ENCODE measurements around the gene MAP3K12. TPM values are rescaled to one million over a fixed set of nuclear protein-coding genes. Genes with fewer than 3 reads are reported as not detected.

MAP3K12 gene
- total RNA-seq, 4 donors from 2014 or later: 5.1 to 30.7 (median 24.6) TPM

DNA sequence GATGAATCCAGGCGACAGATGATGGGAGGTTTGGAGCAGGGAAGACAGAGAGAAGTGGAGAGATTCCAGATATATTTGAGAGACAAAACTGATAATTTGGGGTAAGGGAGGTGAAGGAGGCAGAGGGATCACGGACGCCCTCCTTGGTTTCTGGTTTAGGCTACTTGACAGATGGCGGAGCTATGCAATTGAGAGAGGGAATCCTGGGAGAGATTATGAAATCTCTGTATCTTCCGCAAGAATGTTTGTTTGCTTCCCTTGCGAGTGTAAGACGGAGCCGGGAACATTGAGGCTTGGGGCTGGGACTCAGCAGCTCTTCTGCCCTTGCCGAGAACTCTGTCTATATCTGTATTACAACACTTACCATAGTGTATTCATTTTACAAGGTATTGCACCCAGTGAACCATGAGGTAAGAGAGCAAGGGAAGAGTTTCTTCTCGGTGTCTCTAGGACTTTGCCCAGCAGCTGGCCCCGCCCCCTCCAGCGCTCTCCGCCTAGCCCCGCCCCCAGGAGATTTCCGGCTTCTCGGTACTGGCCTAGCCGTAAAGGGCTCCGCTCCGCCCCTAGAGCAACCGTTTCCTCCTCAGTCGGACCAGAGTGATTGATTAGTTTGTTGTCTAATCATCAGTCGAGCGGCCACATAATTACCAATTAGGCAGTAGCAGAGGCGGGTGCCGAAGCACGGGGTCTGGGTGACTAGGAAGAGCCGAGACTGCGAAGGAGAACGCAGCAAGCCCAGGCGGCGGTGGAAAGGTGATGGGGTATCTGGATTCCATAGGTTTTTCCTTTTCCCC is 58.0 kb downstream of the MAP3K12 start, which contains the start of gene PRR13:
TSS of gene PRR13 (plus strand) at position 695 of the 794 bp plus-strand sequence. CDS start 981 bp downstream, outside the sequence.
- TF ChIP-seq, protein P1, sequence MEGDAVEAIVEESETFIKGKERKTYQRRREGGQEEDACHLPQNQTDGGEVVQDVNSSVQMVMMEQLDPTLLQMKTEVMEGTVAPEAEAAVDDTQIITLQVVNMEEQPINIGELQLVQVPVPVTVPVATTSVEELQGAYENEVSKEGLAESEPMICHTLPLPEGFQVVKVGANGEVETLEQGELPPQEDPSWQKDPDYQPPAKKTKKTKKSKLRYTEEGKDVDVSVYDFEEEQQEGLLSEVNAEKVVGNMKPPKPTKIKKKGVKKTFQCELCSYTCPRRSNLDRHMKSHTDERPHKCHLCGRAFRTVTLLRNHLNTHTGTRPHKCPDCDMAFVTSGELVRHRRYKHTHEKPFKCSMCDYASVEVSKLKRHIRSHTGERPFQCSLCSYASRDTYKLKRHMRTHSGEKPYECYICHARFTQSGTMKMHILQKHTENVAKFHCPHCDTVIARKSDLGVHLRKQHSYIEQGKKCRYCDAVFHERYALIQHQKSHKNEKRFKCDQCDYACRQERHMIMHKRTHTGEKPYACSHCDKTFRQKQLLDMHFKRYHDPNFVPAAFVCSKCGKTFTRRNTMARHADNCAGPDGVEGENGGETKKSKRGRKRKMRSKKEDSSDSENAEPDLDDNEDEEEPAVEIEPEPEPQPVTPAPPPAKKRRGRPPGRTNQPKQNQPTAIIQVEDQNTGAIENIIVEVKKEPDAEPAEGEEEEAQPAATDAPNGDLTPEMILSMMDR (IDR thresholded peaks at IDR 0.05; ENCODE audit: low read depth): no peak

DNA sequence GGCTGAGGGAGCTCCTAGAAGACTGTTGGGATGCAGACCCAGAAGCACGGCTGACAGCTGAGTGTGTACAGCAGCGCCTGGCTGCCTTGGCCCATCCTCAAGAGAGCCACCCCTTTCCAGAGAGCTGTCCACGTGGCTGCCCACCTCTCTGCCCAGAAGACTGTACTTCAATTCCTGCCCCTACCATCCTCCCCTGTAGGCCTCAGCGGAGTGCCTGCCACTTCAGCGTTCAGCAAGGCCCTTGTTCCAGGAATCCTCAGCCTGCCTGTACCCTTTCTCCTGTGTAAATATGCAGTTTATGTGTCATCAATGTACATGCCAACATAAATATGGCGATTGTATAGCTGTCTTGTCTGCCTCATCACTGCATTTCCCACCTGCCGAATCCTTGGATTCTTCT is 68.1 kb downstream of the MAP3K12 start:
- TF ChIP-seq, protein P1 (IDR thresholded peaks at IDR 0.05; ENCODE audit: low read depth): no peak

DNA sequence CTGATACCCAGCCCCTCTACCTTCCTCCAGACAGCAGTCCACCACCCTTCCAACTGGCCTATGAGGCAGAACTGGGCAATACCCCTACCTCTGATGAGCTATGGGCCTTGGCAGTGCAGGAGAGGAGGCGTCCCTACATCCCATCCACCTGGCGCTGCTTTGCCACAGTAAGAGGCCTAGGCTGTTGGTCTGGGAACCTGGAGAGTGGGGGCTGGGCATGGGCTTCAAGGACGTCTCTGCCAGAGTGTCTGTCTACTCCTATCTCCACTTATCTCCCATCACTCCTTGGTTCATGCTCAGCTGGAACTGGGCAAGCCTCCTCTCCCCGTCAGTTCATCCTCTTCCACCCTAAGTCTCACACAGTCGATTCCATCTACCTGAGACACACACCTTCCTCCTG is 69.1 kb downstream of the MAP3K12 start:
- TF ChIP-seq, protein P1 (IDR thresholded peaks at IDR 0.05; ENCODE audit: low read depth): no peak

Small RNA genes within 50 kb of the gene (small RNA-seq; reads per million reads assigned to genes)
- not detected for gene AC023509.3

Other genes with a start within 250 kb of the MAP3K12 start
- gene ESPL1, start 231.2 kb downstream of the MAP3K12 start, total RNA-seq: 1 to 10 TPM in 2 of 4 donors, under 1 TPM in 1, not detected in 1; 0.38 to 2.4 (median 2.0) TPM
- 100 to 1,000 TPM; 523 to 856 (median 791) TPM for gene PFDN5, start 203.9 kb downstream of the MAP3K12 start, total RNA-seq
- gene MYG1, start 199.8 kb downstream of the MAP3K12 start, total RNA-seq: 10 to 100 TPM; 26.7 to 46.5 (median 40.7) TPM
- 10 to 100 TPM; 30.3 to 56.9 (median 35.0) TPM for gene AAAS, start 177.8 kb downstream of the MAP3K12 start, total RNA-seq
- not detected for gene SP7, start 163.1 kb downstream of the MAP3K12 start, total RNA-seq
- gene SP1, start 119.3 kb downstream of the MAP3K12 start, total RNA-seq: 10 to 100 TPM; 53.0 to 81.8 (median 72.7) TPM
- under 1 TPM in 1 of 4 donors, not detected in 3; 0.22 TPM for gene AMHR2, start 75.6 kb downstream of the MAP3K12 start, total RNA-seq
- 10 to 100 TPM; 57.7 to 83.1 (median 71.0) TPM for gene PRR13, start 57.7 kb downstream of the MAP3K12 start, total RNA-seq
- 100 to 1,000 TPM; 622 to 768 (median 702) TPM for gene PCBP2, start 47.4 kb downstream of the MAP3K12 start, total RNA-seq
- 10 to 100 TPM; 16.0 to 27.1 (median 22.7) TPM for gene TARBP2, start 1.8 kb upstream of the MAP3K12 start, total RNA-seq
- gene NPFF, start 8.0 kb upstream of the MAP3K12 start, total RNA-seq: not detected
- 10 to 100 TPM; 32.0 to 49.7 (median 43.7) TPM for gene ATF7, start 126.9 kb upstream of the MAP3K12 start, total RNA-seq
- 100 to 1,000 TPM; 156 to 327 (median 249) TPM for gene ATP5MC2, start 176.6 kb upstream of the MAP3K12 start, total RNA-seq
- 100 to 1,000 TPM; 149 to 263 (median 237) TPM for gene CALCOCO1, start 228.0 kb upstream of the MAP3K12 start, total RNA-seq